Lower leg skin (tissue), 3 donors: ENCODE data around the gene RASA3.

Experiments used
- CTCF ChIP-seq, 3 donors: fragments of 450-650 bp; IDR thresholded peaks; one replicate each; pipeline ENCODE4 v1.5.1; 2016; ENCODE audit warnings: antibody characterized with exemption in 3 of 3, mild to moderate bottlenecking in 3 of 3, moderate library complexity in 2 of 3
- POLR2A ChIP-seq, 2 donors: fragments of 450-650 bp; IDR thresholded peaks; one replicate each; pipeline ENCODE4 v1.6.1; 2016 to 2017; ENCODE audit warnings: antibody characterized with exemption in 2 of 2, mild to moderate bottlenecking in 1 of 2, moderate library complexity in 1 of 2

- TF ChIP-seq CTCF (IDR thresholded peaks at IDR 0.05) (no peak), POLR2A (IDR thresholded peaks at IDR 0.05) (no peak)
Measured at GRCh38 chr13:114079601-114080536, 52.6 kb downstream of the RASA3 start.
